ENCODE measurements around the gene MITF.

Gene MITF

DNA sequence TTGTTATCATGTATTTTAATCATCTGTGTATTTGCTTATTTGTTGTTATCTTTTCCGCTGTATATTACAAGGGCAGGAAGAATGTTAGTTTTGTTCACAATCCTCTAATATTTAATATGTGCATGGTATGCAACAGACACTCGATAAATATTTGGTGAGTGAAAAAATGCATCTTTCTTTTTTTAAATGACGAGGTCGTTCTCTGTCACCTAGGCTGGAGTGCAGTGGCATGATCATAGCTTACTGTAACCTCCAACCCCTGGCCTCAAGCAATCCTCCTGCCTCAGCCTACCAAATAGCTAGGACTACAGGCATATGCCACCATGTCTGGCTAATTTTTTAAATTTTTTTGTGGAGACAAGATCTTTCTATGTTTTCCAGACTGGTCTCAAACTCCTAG, 66.2 kb downstream of the MITF start:
- TF ChIP-seq POLR2A (IDR thresholded peaks at IDR 0.05; ENCODE audit: low read depth, low read length) (no peak), POLR2AphosphoS5 (IDR thresholded peaks at IDR 0.05; ENCODE audit: low read depth, low read length) (no peak), TAF1 (IDR thresholded peaks at IDR 0.05; ENCODE audit: borderline replicate concordance, low read depth, low read length) (no peak)

DNA sequence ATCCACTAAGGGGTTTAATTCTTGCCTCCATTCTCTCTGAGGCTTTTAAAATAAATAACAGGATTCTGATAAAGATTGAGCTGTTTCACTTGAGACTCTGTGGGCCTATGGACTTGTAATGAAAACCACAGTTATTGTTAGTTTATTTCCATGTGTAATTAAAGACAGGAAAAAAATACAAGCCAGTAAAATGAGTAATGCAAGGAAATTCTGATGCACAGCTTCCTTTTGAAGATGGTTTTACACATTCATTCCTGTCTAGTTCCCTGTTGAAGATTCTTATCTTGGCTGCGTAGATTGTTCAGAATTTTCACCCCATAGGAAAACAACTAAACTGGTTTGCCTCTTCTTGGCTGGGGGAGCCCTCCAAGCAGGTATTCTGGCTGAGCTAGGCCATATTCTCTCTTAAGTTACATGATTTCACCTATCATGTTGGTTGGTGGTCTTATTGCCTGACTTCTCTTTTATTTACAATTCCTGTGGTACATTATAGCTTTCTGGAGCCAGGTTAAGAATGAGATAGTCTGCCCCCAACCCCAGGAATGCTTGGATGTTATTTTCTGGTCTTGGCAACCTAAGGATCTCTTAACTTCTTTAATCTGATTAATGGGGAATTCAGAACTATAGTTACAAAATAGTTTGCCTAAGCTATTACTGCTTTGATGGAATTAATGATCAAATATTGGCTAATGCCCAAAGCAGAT, 67.6 kb downstream of the MITF start:
- TF ChIP-seq POLR2AphosphoS5 (IDR thresholded peaks at IDR 0.05; ENCODE audit: low read depth, low read length) = no peak
- no peak for TF ChIP-seq TAF1 (IDR thresholded peaks at IDR 0.05; ENCODE audit: borderline replicate concordance, low read depth, low read length)
- TF ChIP-seq POLR2A (IDR thresholded peaks at IDR 0.05; ENCODE audit: low read depth, low read length) = no peak
- FAIRE-seq = no peak
- DNase-seq (ENCODE audit: insufficient read length) = no peak

More for the DNA sequence above, 66.2 kb downstream of the MITF start:
- DNase-seq (ENCODE audit: insufficient read length) (no peak), FAIRE-seq (no peak)

- DNase-seq (ENCODE audit: insufficient read length) = no peak
- no peak for TF ChIP-seq TAF1 (IDR thresholded peaks at IDR 0.05; ENCODE audit: borderline replicate concordance, low read depth, low read length)
- TF ChIP-seq POLR2AphosphoS5 (IDR thresholded peaks at IDR 0.05; ENCODE audit: low read depth, low read length) = no peak
- TF ChIP-seq POLR2A (IDR thresholded peaks at IDR 0.05; ENCODE audit: low read depth, low read length) = no peak
- FAIRE-seq = no peak
Observed at GRCh38 chr3:69807674-69808073, 68.4 kb downstream of the MITF start.

- DNase-seq (ENCODE audit: insufficient read length) = no peak
- FAIRE-seq = no peak
- TF ChIP-seq POLR2AphosphoS5 (IDR thresholded peaks at IDR 0.05; ENCODE audit: low read depth, low read length) (no peak), TAF1 (IDR thresholded peaks at IDR 0.05; ENCODE audit: borderline replicate concordance, low read depth, low read length) (no peak), POLR2A (IDR thresholded peaks at IDR 0.05; ENCODE audit: low read depth, low read length) (no peak)
Observed at GRCh38 chr3:69809076-69809835, 70.0 kb downstream of the MITF start.

GRCh38 chr3:69811452-69812401, 72.5 kb downstream of the MITF start:
- no peak for TF ChIP-seq POLR2AphosphoS5 (IDR thresholded peaks at IDR 0.05; ENCODE audit: low read depth, low read length)
- TF ChIP-seq TAF1 (IDR thresholded peaks at IDR 0.05; ENCODE audit: borderline replicate concordance, low read depth, low read length) = no peak
- TF ChIP-seq POLR2A (IDR thresholded peaks at IDR 0.05; ENCODE audit: low read depth, low read length) = no peak
- FAIRE-seq = no peak

DNA sequence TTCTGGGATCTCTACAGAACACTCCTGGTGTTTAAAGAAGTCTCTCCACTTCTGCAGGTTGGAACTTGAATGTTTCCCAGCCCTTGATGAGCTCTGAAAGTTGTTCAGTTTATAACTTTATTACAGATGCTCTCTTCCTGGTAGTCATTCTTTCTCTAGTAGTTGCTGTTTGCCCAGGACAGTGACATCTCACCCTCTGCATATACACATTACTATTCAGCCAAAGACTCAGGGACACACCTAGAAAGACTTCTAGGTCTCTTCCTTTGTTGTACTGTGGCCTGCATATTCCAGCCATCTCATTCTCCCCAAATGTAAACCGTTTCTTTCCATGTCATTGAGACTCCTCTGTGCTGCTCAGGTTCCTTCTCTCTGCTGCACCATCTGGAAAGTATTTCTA, 76.7 kb downstream of the MITF start:
- FAIRE-seq (no peak), DNase-seq (ENCODE audit: insufficient read length) (no peak)
- TF ChIP-seq POLR2A (IDR thresholded peaks at IDR 0.05; ENCODE audit: low read depth, low read length) (no peak), POLR2AphosphoS5 (IDR thresholded peaks at IDR 0.05; ENCODE audit: low read depth, low read length) (no peak), TAF1 (IDR thresholded peaks at IDR 0.05; ENCODE audit: borderline replicate concordance, low read depth, low read length) (no peak)

More at GRCh38 chr3:69811452-69812401, 72.5 kb downstream of the MITF start:
- no peak for DNase-seq (ENCODE audit: insufficient read length)

DNA sequence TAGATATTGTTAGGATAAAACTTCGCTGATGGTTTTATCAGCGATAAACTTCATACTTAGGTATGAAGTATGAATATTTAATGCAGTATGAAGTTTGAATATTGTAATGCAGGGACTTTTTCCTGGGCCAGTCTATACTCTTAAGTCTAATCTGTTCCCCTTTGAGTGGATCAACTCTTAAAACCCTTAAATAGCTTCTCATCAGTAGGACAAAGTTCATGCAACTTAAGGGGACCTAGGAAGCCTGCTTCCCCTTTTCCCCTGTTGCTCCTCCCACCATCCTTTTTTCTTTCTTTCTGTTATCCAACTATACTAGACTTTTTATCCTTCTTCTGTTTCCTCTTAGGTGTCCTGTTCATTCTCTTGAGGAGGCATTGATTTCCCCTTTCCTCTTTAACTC, 78.7 kb downstream of the MITF start:
- FAIRE-seq = no peak
- no peak for TF ChIP-seq POLR2AphosphoS5 (IDR thresholded peaks at IDR 0.05; ENCODE audit: low read depth, low read length)
- no peak for TF ChIP-seq POLR2A (IDR thresholded peaks at IDR 0.05; ENCODE audit: low read depth, low read length)
- TF ChIP-seq TAF1 (IDR thresholded peaks at IDR 0.05; ENCODE audit: borderline replicate concordance, low read depth, low read length) = no peak
- no peak for DNase-seq (ENCODE audit: insufficient read length)

GRCh38 chr3:69819282-69819681, 80.0 kb downstream of the MITF start:
- TF ChIP-seq POLR2A (IDR thresholded peaks at IDR 0.05; ENCODE audit: low read depth, low read length) = no peak
- no peak for TF ChIP-seq TAF1 (IDR thresholded peaks at IDR 0.05; ENCODE audit: borderline replicate concordance, low read depth, low read length)
- TF ChIP-seq POLR2AphosphoS5 (IDR thresholded peaks at IDR 0.05; ENCODE audit: low read depth, low read length) = no peak
- no peak for DNase-seq (ENCODE audit: insufficient read length)
- FAIRE-seq = no peak

DNA sequence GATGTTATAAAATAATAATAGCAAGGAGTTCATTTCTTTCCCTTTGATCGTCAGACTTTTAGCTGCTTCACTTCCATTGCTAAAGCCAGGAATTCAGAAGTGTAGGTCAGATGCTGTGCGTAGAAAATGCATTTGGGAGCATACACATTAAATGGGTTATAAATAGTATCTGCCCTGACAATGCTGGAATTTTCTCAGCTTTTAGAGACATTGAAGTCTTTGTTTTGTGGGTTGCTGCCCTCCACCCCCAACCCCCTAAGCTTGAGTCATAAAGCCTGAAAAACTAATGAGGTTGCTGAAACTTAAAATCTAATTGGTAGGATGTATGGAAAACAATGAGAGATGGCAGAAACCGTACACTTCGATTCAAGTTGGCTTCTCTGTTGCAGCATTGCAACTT, 81.9 kb downstream of the MITF start:
- DNase-seq (ENCODE audit: insufficient read length) (no peak), FAIRE-seq (no peak)
- TF ChIP-seq POLR2A (IDR thresholded peaks at IDR 0.05; ENCODE audit: low read depth, low read length) (no peak), POLR2AphosphoS5 (IDR thresholded peaks at IDR 0.05; ENCODE audit: low read depth, low read length) (no peak), TAF1 (IDR thresholded peaks at IDR 0.05; ENCODE audit: borderline replicate concordance, low read depth, low read length) (no peak)

DNA sequence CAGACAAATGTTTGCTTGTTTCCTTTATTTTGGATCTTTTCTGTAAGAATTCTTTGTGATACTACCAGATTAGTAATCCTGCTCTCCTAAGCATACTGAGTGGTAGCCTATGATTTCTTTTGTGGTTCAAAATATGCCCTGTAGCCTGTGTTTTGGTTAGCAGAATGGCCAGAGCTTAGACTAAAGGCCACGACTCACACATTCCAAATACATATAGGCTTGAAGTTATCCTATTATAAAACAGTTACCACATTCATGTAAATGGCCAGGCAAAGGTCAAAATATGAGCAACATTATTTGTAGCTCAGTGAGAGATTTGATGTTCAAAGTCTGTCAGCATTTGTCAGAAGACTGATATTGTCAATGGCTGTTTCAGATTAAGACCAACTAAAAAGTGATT, 84.5 kb downstream of the MITF start:
- FAIRE-seq (no peak), DNase-seq (ENCODE audit: insufficient read length) (no peak)
- TF ChIP-seq POLR2AphosphoS5 (IDR thresholded peaks at IDR 0.05; ENCODE audit: low read depth, low read length) = no peak
- no peak for TF ChIP-seq POLR2A (IDR thresholded peaks at IDR 0.05; ENCODE audit: low read depth, low read length)
- no peak for TF ChIP-seq TAF1 (IDR thresholded peaks at IDR 0.05; ENCODE audit: borderline replicate concordance, low read depth, low read length)

GRCh38 chr3:69825446-69825845, 86.2 kb downstream of the MITF start:
- FAIRE-seq (no peak), DNase-seq (ENCODE audit: insufficient read length) (no peak)

More at GRCh38 chr3:69825446-69825845, 86.2 kb downstream of the MITF start:
- TF ChIP-seq POLR2A (IDR thresholded peaks at IDR 0.05; ENCODE audit: low read depth, low read length) (no peak), POLR2AphosphoS5 (IDR thresholded peaks at IDR 0.05; ENCODE audit: low read depth, low read length) (no peak), TAF1 (IDR thresholded peaks at IDR 0.05; ENCODE audit: borderline replicate concordance, low read depth, low read length) (no peak)
